Prostate gland (tissue), 1 donor: Measurements from ENCODE around the gene ARSJ.

ENCODE experiments used
- POLR2A ChIP-seq: fragments of 450-650 bp; IDR thresholded peaks from one replicate; pipeline ENCODE4 v1.6.1; 2016; ENCODE audit warnings: antibody characterized with exemption, mild to moderate bottlenecking
- POLR2AphosphoS5 ChIP-seq: sonication (generic); formaldehyde crosslinking; IDR thresholded peaks from one replicate; pipeline ENCODE4 v1.6.1; 2017; ENCODE audit warnings: antibody characterized with exemption

DNA sequence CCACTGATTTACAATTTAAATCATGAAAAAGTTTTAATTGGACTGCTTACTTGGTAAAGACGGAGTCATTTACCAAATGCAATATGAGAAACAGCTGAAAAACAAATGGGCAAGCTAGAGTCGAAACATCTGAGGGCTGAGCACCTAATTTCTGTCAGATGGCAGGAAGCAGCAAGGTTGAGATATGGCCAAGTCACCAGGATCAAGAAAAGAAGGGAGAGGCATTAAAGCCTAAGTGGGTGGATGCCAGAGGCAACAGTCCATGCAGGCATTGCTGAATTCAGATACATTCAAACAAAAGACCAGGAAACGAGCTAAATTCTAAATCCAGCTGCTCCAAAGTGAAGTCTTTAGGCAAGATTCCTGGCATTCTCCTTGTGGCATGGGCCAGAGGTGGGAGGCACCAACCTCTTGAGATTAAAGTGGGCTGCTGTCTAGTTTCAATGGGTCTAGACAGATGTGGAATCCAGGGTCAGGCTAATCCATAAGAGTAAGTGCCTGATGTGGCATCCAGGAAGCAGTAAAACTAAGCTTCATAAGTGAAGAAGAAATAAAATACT, 8.0 kb upstream of the ARSJ start:
- TF ChIP-seq POLR2A, result no peak
- TF ChIP-seq POLR2AphosphoS5, result no peak
